CD4-positive, alpha-beta T cell treated with Interleukin-2 at 100 ng/mL for 4 hours (primary cell): Measurements from ENCODE around the gene SEC16A.

Experiments
- DNase-seq: peaks from one replicate; pipeline ENCODE4 v3.0.0-alpha.2; 2020; ENCODE audit warnings: low spot score

SEC16A gene

DNA sequence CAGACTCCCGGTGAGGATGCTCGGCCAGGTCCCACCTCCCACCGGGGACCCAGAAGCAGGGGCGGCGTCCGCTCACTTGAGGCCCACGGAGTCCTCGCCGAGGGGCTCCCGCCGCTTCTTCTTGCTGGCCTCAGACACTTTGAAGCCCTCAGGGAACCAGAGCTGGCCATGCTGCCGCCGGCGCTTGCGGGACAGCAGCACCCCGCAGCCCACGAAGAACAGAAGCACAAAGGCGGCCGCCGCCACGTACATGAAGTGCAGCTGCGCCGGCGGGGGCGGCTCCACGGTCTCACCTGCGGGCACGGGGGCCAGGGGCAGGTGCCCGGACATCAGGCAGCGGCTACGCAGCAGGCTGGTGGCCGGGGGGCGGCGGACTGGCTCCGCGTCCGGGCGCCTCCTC lies 19.4 kb upstream of the SEC16A start:
- no peak for DNase-seq

DNA sequence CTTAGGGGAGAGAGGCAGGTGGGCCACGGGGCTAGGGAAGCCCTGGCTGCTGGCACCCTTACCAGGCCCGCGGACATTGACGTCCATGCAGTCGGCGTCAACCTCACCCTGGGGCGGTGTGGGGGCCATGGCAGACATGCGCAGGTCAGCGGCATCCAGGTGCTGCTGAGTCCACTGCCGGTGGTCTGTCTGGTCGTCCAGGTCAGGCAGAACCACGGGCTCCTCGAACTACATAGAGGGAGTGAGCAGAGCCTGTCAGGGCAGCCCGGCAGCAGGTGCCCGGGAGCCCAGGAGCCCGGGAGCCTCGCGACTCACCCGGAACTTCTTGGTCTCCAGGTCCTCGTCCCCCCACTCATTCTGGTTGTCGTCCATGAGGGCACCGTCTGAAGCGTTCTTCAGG lies 18.8 kb upstream of the SEC16A start:
- no peak for DNase-seq

DNA sequence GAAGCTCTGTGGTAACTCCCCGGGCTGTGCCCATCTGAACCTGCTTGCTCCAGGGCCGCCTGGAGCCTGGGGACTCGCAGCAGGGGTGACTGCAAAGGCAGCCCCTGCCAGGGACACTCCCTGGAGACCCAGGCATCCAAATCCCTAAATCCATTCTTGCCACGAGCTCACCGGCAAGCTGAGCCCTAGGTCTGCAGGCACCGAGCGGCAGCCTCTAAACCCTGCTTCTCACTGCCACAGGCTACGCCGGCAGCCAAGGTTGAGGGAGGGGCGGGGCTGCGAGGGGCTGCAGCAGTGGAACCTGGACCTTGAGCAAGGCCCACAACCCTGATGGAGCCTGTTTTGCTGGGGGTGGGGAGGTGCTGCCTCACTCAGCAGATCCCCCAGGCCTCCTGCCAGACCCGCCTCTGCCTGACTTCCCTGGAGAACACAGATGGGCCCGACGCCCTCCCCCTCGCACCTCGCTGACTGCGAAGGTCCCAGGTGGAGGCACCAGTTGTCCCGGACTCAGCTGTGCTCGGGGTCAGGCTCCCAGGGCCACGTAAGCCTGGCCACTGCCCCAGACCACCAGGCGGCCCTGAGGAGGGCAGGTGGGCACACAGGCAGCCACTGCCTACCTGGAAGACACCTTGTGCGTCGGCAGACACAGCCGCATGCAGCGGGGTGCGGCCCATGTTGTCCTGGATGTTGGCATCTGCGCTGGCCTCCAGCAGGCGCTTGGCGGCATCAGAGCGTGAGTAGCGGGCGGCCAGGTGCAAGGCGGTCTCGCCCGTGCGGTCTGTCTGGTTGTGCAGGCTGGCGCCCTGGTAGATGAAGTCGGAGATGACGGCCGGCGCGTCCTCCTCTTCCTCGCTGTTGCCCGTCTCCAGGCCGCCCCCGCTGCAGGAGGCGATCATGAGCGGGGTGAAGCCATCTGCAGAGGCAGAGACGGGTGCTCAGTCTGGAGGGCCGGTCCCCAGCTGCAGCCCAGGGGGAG lies 17.4 kb upstream of the SEC16A start:
- DNase-seq = no peak

DNA sequence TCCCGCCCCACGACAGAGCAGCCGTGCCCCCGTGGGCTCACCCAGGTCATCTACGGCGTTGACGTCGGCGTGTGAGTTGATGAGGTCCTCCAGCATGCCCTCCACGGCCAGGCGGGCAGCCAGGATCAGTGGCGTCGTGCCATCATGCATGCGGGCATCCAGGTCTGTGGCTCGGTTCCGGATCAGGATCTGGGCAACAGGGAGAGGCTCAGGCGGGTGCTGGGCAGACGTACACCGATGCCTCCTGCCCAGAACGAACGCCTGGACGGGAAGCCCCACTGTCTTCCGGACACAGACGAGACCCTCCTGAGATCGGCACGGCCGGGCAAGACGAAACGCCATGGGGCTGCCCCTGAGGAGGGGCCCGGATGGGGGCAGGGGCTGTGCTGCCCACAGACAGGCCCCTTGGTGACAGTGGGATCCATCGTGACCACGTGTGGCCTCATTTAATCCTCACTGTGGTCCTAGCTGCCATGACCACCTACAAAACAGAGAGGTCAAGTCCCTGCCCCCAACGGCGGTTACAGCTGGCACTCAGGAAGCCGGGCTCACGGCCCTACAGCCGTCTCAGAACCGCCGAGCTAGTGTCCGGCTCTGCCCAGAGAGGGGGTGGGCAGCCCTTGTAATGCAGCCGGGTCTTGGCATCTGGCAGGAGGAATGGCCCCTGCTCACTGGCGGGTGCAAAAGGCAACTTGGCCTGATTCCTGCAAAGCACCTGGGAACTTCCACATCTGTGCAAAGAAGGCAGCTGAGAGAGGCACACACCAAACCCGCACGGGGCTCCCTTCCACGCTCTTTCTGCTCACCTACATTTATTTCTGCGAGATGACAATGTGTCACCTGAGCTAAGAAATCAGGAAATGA lies 16.5 kb upstream of the SEC16A start:
- DNase-seq = no peak

DNA sequence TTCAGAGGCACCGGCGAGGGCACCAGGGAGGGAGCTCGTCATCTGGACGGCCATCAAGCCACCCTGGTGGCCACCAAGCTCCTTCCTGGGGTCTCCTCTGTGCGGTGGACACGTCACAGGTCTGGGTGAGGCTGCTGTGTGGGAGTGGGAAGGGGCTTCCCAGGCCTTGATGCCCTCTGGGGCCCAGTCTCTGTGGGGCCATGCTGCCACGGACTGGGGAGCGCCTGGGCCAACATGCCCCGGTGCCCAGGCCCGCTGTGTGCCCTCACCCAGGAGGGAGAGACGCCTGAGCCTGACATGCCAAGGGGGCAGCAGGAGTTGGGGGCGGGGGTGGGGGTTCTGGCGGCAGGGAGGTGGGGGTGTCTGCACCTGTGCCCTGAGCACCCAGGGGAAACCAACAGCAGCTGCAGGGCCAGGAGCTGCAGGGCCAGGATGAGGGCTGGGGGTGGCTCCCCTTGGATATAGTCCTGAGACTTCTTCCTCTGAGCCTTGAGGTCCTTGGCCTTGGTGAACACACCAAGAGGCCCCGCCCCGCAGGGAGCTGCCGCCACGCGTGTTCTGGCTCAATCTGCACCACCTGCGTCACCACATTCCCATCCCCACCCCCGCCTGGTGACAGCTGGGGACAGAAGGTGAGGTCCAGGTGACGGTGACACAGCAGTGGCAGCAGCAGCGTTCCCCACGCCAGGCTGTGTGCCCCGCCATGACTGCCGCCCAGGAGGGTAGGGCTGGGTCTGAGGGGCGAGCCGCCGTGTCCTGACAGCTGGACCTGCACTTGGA lies 15.3 kb upstream of the SEC16A start:
- no peak for DNase-seq

DNA sequence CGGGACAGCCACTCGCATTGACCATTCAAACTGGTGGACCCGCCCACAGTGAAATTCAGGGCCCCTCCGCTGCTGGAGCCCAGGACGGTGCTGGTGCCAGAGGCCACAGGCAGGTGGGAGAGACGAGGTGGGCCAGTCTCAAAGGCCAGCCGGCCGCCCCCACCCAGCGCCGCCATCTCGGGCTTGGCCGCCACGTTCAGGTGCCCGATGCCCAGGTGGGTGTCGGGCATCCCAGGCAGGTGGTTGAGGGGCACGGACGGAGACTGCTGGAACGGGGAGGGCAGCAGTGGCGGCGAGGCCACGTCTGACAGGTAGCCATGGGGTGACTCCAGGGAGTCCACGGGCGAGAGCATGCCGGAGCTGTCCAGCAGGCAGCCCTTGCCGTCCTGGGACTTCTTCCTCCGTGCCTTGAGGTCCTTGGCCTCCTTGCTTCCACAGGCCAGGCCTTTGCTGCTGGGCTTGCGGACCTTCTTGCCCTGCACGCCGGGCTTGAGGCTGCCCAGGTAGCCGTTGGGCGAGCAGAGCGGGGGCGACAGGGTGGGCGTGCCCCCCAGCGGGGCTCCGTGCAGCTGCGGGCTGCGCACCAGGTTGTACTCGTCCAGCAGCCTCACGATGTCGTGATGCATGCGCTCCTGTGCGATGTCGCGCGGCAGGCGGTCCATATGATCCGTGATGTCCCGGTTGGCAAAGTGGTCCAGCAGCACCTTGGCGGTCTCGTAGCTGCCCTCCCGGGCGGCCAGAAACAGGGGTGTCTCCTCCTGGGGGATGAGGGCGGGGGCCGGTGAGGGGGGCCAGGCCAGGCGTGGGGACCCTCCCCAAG lies 14.2 kb upstream of the SEC16A start:
- no peak for DNase-seq

DNA sequence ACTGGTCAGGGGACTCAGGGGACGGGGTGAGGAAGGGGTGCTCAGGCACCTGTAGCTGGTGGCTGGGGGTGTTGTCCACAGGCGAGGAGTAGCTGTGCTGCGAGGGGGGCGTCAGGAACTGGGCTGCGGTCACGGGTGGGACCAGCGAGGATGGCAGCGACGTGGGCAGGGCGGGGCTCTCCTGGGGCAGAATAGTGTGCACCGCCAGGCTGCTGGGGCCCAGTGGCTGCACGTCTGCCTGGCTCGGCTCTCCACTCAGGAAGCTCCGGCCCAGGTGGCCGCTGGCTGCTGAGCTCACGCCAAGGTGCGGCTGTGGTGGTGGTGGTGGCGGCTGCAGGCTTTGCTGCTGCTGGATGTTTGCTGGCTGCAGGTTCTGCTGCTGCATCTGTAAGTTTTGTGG lies 13.3 kb upstream of the SEC16A start:
- DNase-seq = no peak

DNA sequence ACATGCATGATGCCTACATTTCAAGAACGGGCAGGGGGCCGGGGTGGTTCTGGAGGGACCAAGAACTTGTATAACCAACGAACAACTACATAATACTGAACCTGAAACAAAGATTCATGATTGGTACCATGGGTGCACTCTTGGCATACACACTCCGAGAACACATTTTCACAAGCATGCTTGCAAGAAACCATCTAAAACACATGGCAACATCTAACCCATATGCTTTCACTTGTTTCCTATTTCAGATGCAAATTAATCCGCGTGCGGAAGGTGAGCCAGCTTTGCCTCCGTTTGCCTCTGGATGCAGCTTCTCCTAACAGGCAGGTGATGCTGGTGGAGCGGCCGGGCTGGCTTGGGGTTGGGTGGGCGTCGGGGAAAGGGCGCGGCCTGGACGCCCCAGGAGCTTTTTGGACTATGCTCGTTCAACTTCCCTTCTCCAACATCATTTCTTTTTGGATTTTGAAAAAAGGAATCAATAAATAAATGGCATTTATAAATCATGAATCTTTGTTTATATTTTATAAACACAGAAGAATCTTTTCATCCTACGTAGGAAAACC lies 12.5 kb upstream of the SEC16A start:
- DNase-seq = no peak

DNA sequence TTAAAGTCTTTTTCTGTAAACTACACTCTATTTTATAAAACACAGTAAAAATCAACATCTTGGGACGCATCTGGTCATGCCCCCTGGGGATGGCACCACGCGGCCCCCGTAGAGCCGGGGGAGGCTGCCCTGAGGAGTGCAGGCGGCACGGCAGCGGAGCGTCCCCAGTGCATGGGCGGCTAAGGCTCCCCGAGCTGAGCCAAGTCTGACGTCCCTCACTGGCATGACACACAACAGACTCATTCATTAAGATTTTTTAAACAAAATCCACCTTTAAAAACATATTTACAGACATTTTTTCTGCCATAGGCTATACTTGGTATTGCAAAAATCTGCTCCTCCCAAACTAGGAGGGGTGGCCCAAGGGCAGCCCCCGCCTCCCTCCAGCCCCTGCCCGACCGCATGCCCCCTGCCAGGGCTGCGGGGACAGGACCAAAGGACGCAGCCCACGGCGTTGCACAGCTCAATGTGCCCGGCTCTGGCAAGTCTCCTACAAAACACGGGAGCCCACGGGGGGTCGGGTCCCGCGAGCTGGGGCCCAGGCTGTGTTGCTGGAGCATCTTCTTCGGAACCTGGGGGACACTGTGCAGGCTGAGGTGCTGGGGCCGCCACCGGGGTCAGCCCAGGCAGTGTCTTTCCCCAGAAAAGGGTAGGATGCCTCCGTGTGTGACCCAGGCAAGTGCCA lies 11.8 kb upstream of the SEC16A start:
- DNase-seq = no peak

DNA sequence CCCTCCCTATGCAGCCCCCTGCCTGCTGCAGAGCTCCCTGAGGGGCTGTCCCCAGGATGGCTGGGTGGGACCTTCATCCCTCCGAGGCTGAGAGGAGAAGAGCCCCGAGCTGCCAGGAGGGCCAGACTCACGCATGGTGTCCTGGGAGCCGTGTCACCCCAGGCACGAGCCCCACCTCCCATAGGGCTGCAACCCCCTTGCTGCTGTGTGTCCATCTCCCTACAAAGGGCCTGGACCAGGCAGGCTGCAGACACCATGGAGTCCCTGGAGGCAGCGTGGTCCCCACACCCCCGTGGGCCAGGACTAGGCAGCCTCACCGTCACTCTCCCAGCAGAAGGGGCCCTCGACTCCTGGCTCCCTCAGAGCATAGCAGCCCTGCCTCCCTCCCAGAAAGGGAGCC lies 11.2 kb upstream of the SEC16A start:
- no peak for DNase-seq

DNA sequence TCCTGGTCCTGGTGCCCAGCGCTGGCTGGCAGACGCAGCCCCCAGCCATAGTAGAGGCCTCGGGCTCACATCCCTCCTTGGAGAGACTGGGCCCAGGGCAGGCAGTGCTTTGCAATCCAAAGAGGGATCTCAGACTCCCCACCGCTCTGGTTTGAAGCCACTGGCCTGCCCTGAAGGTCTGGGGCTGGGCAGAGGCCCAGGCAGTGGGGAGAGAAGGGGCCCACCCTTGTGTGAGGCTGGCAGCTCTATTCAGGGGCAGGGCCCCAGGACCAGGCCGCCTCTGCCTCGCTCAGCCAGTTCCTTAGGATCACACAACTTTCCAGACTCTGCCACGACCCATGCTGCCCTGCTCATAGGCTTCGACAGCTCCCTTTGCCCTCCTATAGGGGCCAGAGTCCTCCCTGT lies 10.7 kb upstream of the SEC16A start:
- no peak for DNase-seq

DNA sequence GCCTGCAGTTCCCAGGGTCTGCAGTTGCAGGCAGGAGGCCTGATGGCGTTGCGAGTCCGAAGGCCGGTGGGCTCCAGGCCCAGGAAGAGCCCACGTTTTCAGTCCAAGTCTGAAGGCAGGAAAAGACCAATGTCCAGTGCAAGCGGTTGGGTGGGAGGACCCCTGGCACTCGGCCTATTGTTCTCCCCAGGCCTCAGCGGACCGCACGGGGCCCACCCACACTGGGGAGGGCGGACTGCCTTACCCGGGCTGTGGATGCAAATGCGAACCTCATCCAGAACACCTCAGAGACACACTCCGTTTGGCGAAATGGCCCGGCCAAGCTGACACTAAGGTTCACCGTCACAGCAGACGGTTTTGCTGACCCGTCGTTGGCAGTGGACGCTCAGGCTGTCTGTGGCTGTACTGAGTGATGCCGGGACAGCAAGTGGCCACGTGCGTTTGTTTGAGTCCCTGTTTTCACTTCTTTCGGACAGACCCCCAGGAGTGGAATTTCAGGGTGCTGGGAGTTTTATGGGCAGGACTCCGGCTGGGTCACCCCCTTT lies 10.2 kb upstream of the SEC16A start:
- no peak for DNase-seq

DNA sequence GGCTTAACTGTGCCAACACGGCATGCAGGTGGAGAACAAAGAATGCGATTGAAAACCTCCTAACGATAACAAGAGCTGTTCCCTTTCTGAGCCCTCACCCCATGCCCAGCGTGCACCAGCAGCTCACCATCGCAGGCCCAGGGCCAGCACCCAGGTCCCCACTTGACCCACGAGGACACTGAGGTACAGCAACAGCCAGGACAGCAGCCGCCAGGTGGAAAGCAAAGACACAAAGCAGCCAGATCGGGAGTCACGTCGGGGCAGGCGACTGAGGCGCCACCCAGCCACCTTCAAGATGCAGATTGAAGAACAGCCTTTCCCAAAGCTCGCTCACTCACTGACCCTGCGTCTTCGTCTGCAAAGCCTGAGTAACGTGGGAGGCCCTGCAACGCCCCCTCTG lies 6.9 kb upstream of the SEC16A start:
- no peak for DNase-seq

DNA sequence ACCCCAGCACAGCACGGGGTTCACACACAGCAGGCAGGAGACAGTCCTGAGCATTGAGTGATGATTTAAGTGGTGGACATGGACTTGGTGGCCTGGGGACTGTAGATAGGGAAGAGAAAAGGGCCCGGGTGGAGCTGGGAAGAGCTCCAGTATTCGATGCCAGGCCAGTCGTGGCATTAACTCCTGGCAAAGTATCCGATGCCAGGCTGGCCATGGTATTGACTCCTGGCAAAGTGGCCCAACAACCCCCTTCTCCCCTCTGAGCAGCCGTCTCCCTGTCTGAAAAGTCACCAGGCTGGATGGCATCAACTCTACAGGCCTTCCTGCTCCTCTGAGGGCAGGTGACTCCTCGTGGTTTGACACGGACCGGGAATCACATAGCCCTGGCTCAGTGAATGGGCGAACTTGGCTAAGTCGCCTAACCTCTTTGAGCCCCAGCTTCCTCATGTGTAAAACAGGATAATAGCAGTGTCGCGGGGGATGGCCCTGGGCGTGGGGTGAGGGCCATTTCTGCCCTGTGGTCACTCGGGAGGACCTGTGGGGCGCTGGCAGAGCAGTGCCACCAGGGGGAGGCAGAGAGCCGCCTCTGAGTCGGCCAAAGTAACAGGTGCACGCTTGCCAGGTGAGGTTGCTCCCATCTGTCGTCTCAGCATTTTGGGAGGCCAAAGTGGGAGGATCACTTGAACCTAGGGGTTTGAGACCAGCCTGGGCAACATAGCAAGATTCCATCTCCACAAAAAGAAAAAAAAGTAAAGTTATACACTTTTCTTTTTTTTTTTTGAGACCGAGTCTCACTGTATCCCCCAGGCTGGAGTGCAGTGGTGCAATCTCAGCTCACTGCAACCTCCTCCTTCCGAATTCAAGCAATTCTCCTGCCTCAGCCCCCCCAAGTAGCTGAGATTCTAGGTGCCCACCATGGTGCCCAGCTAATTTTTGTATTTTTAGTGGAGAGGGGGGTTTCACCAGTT lies 5.7 kb upstream of the SEC16A start:
- peak; percentile 76 for DNase-seq

DNA sequence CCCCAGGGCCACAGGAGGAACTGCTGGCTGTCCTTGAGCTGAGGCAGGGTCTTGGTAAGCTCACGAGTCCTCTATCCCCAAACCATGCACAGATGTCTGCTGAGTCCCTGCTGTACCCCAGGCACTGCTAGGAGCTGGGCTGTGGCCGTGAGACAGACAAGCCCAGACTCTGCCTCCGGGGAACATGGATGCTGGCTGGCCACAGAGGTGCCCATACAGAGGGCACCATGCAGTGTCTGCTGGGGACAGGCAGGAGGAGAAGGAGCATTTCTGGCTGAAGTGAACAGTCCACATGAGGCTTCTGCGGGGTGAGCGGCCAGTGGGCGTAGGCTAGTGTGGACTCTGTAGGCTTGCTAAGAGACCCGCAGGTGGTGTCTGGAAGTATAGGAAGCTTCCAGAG lies 4.8 kb upstream of the SEC16A start:
- no peak for DNase-seq

DNA sequence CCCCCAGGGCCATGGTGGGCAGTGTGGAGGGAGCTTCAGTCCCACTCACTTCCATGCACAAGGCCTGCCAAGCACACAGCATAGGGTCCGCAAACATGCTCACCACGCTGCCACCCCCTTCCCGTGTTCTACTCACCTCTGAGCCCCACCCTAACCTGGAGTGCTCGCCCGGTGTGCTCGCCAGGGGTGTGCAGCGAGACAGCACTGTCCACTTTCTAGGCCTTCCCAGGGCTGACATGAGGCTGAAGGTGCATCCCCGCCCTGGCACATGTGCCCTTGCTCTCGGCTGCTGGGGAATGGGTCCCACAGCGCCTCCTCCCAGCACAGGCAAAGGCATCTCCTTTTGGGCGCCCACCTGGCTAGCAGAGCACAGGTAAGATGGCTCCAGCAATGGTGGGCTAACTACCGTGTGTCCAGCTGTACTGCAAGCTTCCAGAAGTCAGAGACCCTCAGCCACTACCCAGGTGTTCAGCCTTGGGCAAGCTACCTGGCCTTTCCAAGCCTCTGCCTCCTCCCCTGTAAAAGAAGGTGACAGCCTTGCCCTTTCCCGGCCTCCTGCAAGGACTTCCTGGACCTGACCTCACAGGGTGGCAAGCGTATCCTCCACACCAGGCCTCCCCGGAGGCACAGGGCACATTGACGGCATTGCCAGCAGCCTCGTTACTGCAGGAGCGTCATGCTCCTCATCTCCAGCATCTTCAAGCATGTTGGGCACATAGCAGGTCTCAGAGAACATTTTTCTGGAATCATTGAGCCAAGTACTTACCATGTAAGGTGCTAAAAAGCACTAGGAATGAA lies 4.2 kb upstream of the SEC16A start:
- no peak for DNase-seq

DNA sequence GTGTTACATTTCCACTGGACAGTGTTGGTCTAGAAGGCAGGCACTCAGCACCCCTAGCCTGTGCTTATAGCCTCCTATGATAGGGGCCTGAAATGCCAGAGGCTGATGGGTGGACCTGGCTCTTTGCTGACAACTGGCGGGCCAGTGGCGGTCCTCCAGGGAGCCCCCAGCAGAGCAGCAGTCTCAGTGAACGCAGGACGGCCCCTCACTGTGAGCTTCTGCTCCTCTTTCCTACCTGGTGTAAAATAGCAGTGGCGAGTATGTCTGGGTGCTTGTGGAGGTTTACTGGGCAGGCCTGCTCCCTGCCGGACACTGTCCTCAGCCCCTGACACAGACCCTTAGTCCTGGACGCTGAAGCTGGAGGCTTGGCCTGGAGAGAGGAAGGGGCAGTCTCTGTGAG lies 3.3 kb upstream of the SEC16A start:
- DNase-seq = no peak
